T-helper 22 cell (primary cell): ENCODE results near the gene RAB6D.
"Not testable (repeated sequence)": the region's sequence is repeated elsewhere in the genome, so short reads cannot be mapped to it uniquely, and the experiment has no call there.

Source experiments
- DNase-seq: peaks from one replicate; pipeline ENCODE4 v3.0.0-alpha.2; 2020; ENCODE audit warnings: low read depth

The RAB6D gene

DNA sequence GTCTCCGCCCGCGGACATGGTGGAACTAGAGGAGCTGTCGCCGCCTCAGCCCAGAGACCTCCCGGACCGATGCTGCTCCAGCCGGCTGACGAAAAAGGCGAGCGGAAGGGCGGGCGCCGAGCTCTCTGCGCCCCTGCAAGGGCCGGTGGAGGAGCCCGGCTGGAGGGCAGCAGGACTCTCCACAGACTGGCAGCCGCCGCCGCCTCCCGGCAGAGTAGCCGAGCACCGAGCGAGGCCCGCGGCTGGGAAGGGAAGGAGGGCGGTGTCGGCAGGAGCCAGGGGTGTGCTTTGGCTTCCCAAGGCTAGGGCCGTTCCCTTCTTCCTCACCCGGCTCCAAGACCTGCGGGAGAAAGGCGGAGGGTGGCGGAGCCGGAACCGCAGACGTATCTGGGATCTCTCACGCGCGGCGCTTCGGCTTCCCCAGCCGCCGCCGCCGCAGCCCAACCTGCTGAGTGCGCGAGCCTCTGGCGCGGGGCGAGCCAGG is at the start of gene RAB6D:
Gene RAB6D (minus strand): TSS at position 466 of the 484 bp plus-strand sequence. CDS start 448 bp downstream, at position 18.
- not testable (repeated sequence) for DNase-seq

DNA sequence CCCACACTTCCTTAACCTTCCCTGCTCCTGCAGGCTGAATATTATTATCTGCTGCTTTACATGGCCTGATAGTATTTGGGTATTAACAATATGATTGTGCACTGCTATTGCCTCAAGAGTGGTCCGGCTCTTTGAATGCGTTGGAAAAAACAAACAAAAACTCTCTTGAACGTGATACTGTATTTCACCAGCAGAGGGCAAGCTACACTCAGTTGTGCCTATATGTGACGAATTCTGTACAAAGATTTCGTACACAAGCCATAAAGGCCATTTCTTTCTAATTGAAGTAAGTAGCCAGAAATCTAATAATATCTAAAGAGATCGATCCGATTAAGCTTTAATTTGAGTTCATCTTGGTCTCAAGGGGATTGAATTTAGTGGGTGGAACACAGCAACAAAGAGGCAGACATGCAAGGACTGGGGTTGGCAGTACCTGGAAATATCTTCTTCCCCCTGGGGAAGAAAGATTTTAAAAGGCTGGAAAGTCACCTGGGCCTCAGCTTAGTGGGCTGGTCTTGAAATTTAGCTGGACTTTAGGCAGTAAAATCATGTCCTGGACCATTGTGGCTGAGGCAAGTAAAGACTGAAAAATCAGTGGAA is 49.3 kb upstream of the RAB6D start:
- DNase-seq, result no peak

DNA sequence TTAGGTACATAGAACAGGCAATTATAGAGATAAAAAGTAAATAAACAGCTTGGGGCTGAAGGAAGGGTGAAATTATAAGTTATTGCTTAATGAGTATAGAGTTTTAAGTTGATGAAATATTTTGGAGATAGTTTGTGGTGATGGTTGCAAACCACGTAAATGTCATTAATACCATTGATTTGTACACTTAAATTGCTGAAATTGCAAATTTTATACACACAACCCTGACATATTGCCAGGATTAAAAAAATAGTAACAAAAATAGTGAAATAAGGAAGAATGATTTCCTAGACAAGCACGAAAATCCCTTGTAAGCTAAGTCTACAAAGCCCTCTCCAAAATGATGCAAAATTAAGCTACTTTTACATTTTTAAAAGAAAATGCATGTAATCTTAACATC is 46.2 kb upstream of the RAB6D start:
- DNase-seq, result no peak

DNA sequence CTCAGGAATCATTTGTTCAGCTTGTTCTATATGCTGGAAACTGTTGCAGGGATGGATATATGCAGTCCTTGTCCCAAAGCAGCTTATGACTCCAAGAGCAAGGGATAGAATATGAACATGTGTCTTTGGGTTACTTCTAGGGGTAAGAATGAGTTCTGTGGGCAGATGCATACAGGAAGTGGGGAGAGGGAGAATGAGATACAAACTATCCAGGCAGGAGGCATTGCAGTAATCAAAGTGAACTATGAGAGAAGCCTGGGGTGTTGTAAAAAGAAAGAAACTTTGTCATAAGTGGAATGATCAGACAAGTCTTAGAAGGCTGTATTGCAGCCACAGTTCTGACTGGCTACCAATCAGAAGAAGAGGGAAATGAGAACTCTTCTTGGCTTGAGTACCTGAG is 44.8 kb upstream of the RAB6D start:
- no peak for DNase-seq

DNA sequence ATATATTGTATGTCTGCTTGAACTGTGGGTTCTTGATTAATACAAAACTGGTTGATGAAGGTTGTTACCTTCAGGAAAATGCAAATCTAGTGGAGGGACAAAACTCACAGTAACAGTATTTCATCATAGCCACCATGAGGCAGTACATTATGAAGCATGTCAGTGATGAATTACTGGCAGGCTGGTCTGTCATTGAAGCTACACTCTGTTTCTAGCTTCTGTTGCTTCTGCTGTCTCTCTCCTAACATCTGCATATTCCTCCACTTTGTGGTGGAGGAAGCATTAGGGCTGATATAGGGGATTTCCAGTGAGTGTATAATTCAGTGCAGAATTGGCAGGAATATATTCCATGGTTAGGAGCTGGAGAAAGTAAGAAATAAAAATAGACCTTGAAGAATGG is 44.2 kb upstream of the RAB6D start:
- DNase-seq, result no peak

DNA sequence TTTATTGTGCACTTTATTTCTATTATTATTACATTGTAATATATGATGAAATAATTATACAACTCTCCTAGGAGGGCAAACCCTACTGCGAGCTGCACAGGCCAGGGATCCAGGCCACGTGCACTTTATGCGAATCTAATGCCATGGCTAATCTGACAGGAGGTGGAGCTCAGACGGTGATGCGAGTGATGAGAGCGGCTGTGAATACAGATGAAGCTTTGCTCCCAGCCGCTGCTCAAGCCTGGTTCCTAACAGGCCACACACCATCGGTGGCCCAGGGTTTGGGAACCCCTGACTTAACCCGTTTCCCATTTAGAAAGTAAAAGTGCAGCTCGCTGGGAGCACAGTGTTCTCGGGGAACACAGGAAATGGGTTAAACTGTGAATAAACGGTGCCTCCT is 40.8 kb upstream of the RAB6D start:
- no peak for DNase-seq

DNA sequence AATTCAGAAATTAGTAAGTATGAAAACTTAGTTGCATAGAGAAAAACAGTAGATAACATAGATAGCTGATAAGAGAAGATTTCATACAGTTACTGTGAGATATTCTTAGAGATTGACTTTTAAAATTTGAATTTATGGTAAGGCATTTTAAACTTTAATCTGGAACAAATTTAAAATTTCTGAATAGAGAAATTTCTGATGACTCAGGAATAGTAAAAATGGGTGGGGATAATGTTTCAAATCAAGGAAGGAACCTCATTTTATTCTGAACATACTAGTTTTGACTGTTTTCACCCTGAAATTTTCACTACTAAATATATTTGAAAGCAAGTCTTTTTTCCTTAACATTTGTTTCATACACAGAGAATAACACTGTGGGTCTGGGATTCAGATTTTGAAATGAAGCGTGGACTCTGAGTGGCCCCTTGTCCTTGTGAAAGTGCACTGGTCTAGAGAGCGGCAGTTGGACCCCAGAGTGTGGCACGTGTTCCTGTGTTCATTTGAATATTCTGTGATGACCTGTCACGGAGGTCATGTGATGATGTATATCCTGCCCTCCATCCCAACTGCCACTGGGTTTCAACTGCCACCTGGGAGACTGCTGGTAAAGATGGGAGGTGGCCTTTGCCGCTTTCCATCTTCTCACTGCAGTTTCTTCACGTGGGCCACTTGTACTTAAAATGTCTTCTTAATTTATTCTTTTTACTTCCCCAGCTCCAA is 38.5 kb upstream of the RAB6D start:
- DNase-seq, result no peak

DNA sequence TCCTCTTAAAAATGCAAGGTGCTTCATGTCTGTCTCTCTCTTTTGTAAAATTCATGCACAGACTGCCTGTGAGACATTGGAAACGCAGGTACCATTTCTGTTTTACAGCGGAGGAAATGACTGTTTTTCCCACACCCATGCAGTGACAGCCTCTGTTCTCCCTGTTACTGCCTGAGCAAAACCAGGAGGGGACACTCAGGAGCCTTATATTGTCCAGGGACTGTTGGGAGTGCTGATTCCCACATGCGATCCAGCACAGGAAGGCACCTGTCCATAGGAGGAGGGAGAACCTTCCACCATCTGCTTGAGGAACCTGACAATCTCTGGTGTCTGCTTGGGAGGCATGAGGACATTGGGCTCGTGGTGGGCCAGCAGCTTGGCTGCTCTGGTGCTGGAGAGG is 36.9 kb upstream of the RAB6D start:
- no peak for DNase-seq

DNA sequence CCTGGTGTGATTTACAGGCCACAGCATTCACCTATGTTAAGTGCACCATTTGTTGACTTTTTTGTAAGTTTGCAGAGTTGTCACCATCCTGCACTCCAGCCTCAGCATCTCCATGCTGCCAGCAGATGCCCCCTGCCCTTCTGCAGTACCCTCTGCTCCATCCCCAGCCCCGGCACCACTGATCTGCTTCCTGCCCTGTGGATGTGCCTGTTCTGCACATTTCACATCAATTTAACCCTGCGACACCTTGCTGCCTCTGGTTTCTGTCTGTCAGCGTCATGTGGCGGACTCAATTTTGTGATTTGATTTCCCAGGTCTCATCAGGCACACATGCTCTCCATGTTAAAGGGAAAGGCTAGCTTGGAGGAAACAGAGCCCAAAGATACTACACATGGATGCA is 36.5 kb upstream of the RAB6D start:
- not testable (repeated sequence) for DNase-seq

DNA sequence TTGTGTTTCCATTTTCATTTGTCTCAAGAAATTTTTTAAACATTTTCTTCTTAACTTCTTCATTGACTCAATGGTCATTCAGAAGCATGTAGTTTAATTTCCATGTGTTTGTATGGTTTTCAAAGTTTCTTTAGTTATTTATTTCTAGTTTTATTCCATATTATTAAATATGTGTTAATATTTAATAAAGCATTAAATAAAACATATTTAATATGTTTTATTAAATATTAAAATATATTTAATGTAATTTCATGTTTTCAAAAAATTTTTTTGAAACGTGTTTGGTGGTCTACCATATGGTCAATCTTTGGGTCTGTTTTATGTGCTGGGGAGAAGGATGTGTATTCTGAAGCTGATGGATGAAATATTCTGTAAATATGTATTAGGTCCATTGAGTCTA is 32.2 kb upstream of the RAB6D start:
- DNase-seq, result not testable (repeated sequence)

DNA sequence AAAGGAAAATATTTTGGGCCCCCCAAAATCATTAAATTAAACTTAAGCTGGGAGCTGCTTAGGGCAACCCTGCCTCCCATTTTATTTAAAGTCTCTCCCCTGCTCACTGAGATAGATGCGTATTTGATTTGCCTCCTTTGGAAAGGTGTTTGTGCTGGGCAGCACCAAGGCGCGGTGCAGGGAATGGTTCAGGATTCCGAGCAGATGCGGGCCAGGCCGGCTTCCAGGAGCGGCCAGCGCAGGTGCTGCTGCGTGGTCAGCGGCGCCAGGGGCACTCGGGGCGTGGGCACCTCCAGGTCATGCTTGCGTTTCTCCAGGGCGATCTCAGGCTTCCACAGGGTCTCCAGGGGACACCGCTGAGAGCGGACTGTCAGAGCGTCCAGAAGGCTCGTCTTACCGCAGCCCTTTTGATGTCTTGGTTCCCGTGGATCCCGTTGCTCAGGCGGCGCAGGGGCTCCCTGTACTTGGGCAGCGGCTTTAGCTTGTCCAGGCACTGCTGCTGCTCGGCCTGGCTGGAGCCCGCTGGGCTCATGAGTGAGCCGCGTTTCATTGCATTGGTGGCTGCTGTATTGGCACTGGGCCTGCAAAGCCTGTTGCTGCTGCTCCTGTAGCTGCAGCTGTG is 31.2 kb upstream of the RAB6D start:
- not testable (repeated sequence) for DNase-seq

DNA sequence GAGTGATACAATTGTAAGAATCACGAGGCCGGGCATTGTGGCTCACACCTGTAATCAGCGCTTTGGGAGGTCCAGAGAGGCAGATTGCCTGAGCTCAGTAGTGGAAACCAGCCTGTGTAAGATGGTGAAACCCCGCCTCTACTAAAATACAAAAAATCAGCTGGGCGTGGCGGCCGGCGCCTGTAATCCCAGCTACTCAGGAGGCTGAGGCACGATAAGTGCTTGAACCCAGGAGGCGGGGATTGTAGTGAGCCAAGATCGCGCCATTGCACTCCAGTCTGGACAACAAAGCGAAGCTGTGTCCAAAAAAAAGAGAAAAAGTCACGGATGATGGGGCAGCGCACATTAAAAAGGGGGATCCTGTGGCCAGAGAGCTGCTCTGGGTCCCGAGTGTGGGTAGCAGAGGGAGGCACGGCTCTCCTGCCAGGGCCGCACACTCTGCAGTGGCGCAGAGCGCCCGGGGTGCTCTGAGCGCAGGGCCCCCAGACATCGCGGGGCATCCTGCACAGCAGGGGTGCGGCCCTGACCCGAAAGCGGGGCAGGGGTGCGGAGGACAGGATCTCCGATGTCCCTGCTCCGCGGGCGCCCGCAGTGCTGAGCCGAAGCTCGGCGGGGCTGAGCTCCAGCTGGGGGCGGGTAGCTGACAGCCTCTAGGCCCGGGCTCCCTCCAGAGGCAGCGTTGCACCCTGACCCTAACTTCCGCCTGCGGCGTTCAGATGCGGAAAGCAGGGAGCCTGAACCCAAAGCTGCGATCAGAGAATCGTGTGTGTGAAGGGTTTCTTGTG is 30.4 kb upstream of the RAB6D start:
- no peak for DNase-seq

DNA sequence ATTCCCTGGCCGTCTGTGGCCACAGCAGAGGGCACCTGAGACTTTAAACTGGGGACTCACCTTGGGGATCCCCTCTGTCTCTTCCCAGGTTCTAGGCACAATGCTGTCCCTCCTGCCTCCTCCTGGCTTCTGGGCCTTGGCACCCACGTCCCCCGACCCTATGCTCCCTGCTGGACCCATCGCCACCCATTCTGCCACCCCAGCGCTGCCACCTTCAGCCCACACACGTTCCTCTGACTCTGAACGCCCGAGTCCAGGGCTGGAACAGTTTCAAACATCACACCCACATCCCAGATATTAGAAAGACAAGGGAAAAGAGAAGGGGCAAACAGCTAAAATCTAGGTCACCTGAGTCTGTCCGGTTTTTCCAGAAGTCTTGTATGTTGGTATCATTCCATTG is 28.0 kb upstream of the RAB6D start:
- DNase-seq, result not testable (repeated sequence)

DNA sequence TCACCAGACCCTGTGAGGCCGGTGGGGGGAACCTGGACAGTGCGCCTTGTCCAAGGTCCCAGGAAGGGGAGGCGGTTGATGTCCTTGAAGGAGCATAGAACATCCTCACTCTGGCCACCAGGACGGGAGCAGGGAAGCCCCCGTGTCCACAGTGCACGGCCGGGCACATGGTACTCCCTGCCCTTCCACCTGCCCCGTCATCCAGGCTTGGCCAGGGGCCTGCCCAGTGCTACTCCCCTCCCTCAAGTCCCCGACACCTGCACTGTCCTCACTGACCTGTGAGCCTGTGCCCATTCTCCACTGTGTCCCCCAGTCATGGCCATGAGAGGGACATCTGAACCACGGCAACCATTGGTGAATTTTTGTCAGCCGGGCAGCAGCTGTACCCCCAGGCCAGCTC is 27.5 kb upstream of the RAB6D start:
- DNase-seq, result not testable (repeated sequence)

DNA sequence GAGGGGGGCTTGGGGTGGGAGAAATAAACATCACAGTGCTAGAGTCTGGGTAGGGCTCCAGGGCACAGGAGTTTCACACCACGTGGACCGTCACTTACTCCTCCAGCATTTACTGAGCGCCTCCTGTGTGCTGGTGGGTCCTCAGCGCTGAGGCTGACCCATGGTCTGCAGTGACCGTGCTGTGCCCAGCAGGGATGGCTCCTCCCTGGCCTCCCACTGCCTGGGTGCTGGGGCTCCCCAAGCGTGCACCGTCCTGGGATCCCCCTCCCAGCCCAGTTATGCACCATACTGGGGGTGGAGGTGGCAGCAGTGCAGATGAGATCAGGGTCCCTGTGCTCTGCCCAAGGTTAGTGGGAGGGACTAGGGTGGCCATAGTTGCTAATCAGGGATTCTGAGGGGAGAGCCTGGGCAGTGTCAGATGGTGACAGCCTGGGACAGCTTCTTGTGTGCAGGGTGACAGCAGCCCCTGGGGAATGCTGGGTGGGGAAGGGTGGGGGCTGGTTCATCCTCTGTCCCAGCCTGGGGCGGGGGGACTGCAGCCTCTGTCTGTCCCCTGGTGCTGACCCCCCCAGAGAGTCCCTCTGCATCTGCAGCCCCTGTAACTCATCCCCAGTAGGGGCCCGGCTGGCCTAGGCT is 26.6 kb upstream of the RAB6D start:
- DNase-seq, result not testable (repeated sequence)

DNA sequence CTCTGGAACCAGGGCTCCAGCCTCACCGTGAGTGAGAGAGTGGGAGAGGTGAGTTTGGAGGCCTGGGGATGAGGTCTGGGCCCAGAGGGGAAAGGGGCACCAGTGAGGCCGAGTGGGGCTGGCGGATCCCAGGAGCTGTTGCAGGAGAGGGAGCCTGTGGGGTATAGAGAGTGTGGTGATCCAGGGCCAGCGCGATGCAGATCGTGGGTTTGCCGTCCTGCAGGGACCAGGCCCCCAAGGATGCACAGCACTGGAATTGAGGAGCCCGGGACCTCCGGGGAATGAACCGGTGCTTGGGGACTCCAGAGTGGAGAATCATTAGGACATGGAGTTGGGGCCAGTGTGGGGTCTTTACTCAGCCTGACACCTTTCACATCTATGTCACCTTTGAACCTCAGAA is 25.7 kb upstream of the RAB6D start:
- DNase-seq, result no peak

DNA sequence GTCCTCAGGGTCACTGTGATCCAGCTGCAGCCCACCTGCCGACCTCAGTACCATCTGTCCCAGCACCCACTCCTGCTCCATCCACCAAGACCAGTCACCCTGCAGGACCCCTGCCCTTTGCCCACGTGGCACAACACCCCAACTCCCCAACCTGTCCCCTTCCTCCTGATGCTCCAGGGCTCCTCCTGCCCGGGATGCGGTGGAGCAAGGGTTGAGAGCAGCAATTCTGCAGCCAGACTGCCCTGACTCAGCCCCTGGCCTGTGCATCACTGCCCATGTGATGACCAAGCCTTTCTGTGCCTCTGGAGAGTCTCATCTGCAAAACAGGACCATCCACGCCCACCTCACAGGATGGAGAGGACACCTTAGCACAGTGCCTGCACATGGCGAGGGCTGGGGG is 24.9 kb upstream of the RAB6D start:
- not testable (repeated sequence) for DNase-seq

DNA sequence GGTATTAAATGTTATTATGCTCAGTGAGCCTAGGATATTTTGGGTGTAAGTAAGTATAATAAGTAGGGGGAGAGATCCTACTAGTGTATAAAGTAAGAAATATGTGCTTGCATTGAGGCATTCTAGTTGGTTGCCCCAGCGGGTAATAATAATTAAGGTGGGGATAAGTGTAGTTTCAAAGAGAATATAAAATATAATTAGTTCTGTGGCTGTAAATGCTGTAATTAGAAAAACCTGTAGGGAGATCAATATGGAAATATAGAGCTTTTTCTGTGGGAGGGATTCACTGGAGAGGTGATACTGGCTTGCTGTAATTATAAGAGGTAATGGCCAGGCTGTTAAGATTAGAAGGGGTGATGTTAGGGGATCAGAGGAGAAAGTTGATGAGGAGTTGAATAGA is 9.1 kb upstream of the RAB6D start:
- not testable (repeated sequence) for DNase-seq

DNA sequence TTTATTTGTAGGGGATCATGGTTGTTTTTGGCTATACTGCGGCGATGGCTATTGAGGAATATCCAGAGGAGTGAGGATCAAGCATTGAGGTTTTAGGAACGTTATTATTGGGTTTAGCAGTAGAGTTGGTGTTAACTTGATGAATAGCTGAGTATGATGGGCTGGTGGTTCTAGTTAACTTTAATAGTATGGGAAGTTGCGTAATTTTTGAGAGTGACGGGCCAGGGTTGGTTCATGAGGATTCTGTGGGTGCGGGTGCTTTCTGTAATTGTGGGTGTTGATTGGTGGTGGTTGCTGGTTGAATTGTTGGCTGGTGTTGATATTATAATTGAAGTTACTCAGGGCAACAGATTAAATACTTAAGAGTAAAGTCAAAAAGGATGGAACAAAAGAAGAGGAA is 6.0 kb upstream of the RAB6D start:
- DNase-seq, result no peak

DNA sequence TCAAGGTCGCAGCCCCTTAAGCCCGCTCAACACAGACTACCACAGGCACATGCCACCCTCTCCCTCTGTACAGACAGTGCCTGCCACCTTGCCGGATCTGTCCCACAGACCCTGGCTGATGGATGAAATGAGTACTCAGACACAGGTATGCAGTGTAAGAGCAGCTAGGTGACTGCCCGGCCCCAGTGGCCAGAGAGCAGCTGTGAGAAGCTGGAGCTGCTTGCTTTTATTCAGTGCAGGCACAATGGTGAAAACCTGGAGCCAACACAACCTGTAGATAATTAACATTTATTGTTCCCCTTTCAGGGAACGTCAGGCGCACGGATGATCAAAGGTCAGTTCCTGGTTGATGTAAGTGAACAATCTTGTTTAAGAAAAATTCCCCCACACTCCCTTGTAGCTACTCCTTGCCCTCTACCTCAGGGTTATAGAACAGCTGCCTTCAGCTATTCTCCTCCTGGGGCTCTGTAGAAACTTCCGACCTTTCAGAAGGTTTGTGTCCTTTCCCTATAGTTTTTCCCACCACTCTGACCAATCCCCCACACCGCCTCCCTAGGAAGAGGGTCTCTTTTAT is 4.6 kb upstream of the RAB6D start:
- not testable (repeated sequence) for DNase-seq

DNA sequence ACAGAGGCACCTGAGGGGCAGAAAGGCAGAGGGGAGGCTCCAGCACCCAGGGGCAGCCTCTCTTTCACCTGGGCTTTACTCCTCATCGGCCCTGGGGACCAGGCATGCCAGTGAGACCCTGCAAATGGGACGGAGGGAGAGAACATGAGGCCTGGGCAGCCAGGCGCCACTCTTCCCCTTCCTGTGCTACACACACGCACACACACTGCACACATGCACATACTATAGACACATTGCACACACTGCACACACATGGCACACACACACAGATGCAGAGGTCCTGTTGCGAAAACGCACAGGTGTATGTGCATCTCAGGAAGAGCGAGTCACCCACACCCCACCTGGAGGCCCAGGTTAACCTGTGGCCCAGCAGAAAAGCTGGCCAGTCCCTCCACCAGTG is 3.4 kb upstream of the RAB6D start:
- DNase-seq, result no peak

DNA sequence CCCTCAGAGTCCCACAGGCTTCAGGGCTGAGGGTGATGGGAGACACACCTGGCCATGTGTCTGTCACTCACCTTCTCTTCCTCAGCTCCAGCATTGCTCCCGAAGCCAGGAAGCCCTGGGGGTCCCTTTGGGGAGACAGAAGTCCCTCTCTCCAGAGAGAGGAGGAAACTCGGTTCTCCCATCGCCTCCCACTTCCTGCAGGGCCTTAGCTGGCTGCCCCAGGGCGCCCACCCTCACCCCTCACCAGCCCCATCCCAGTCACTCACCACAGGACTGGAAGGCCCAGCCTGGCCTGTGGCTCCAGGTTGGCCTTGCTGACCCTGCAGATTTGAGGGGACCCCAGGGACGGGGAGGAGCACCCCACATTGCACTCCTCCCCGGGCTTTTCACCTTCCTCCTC is 2.7 kb upstream of the RAB6D start:
- DNase-seq, result no peak
